Endothelial cell (in vitro differentiated cells): Measurements from ENCODE around the gene LCOR. TPM values are rescaled to one million over a fixed set of nuclear protein-coding genes. Genes with fewer than 3 reads are reported as not detected.
A peak's percentile ranks its signal among the peaks of the same experiment; 100 is the strongest.
"Not testable (repeated sequence)": the region's sequence is repeated elsewhere in the genome, so short reads cannot be mapped to it uniquely, and the experiment has no call there.

Source experiments
- DNase-seq: peaks from one replicate; pipeline ENCODE4 v3.0.0; 2021; ENCODE audit warnings: low spot score
- H3K27ac Mint-ChIP-seq: one replicate; pipeline ENCODE4 v1.8.0; 2021; ENCODE audit warnings: mixed read lengths, inconsistent platforms; ENCODE audit not compliant: unreplicated experiment
- H3K27me3 Mint-ChIP-seq: one replicate; pipeline ENCODE4 v1.8.0; 2021; ENCODE audit warnings: mild to moderate bottlenecking, moderate library complexity, mixed read lengths, inconsistent platforms; ENCODE audit not compliant: unreplicated experiment
- H3K36me3 Mint-ChIP-seq: one replicate; pipeline ENCODE4 v1.8.0; 2021; ENCODE audit warnings: mild to moderate bottlenecking, low read depth, mixed read lengths, inconsistent platforms; ENCODE audit not compliant: unreplicated experiment
- H3K4me1 Mint-ChIP-seq: one replicate; pipeline ENCODE4 v1.8.0; 2021; ENCODE audit warnings: mild to moderate bottlenecking, mixed read lengths, inconsistent platforms; ENCODE audit not compliant: unreplicated experiment
- H3K4me3 Mint-ChIP-seq: one replicate; pipeline ENCODE4 v1.8.0; 2021; ENCODE audit warnings: mild to moderate bottlenecking, mixed read lengths, inconsistent platforms; ENCODE audit not compliant: unreplicated experiment
- H3K9me3 Mint-ChIP-seq: one replicate; pipeline ENCODE4 v1.8.0; 2021; ENCODE audit warnings: mixed read lengths, inconsistent platforms; ENCODE audit not compliant: unreplicated experiment
- total RNA-seq: library from RNA; stranded (reverse); fragmentation: NEBNext Ultra II Directional; extraction: Animal tissue kit (Norgen Biotek cat#: 25700); gene quantifications from one replicate; pipeline ENCODE4 v1.2.1, GENCODE V29; 2021; ENCODE audit not compliant: unreplicated experiment
- TF ChIP-seq, protein P1 (sequence below): fragments of 200-600 bp; sonication (generic); IDR thresholded peaks from one replicate; pipeline ENCODE4 v1.5.0; 2021; ENCODE audit warnings: antibody characterized with exemption; ENCODE audit not compliant: unreplicated experiment

LCOR gene
- total RNA-seq, 1 donor from 2014 or later, result 36.6 TPM

DNA sequence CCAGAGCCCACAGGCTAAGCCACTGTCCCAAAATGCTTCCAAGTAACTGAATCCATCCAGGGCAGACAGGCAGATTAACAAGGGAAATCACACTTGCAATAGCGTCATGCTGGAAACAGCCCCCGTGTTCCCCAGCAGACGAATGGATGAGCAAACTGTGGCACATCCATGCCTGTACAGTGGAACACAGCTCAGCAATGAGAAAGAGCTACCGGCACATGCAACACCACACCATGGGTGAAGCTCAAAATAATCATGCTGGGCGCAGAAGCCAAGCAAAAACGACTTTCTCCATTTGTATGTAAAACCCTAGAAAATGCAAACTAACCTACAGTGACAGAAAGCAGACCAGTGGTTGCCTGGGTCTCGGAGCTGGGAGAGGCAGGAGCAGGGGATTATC is 200.5 kb downstream of the LCOR start:
- DNase-seq, result no peak
- TF ChIP-seq, protein P1, sequence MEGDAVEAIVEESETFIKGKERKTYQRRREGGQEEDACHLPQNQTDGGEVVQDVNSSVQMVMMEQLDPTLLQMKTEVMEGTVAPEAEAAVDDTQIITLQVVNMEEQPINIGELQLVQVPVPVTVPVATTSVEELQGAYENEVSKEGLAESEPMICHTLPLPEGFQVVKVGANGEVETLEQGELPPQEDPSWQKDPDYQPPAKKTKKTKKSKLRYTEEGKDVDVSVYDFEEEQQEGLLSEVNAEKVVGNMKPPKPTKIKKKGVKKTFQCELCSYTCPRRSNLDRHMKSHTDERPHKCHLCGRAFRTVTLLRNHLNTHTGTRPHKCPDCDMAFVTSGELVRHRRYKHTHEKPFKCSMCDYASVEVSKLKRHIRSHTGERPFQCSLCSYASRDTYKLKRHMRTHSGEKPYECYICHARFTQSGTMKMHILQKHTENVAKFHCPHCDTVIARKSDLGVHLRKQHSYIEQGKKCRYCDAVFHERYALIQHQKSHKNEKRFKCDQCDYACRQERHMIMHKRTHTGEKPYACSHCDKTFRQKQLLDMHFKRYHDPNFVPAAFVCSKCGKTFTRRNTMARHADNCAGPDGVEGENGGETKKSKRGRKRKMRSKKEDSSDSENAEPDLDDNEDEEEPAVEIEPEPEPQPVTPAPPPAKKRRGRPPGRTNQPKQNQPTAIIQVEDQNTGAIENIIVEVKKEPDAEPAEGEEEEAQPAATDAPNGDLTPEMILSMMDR, result no peak
- Mint-ChIP-seq H3K4me3 (no peak overlapping the region), H3K36me3 (no peaks in the 10 kb centered on the region), H3K27me3 (peaks cover 8% of the 10 kb centered on the region), H3K27ac (no peak overlapping the region), H3K4me1 (no peaks in the 10 kb centered on the region), H3K9me3 (no peaks in the 10 kb centered on the region)

DNA sequence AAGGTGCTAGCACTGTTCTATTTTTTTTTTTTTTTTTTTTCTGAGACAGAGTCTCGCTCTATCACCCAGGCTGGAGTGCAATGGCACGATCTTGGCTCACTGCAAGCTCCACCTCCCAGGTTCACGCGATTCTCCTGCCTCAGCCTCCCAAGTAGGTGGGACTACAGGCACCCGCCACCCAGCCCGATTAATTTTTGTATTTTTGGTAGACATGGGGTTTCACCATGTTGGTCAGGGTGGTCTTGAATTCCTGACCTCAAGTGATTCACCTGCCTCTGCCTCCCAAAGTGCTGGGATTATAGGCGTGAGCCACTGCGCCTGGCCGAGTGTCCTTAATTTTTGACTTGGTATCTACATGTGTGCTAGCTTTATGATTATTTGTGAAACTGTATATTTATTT is 201.7 kb downstream of the LCOR start:
- H3K9me3 Mint-ChIP-seq, H3K4me3 Mint-ChIP-seq, DNase-seq, H3K27ac Mint-ChIP-seq, H3K4me1 Mint-ChIP-seq, H3K36me3 Mint-ChIP-seq: not testable (repeated sequence)
- peaks cover 10% of the 10 kb centered on the region for H3K27me3 Mint-ChIP-seq

DNA sequence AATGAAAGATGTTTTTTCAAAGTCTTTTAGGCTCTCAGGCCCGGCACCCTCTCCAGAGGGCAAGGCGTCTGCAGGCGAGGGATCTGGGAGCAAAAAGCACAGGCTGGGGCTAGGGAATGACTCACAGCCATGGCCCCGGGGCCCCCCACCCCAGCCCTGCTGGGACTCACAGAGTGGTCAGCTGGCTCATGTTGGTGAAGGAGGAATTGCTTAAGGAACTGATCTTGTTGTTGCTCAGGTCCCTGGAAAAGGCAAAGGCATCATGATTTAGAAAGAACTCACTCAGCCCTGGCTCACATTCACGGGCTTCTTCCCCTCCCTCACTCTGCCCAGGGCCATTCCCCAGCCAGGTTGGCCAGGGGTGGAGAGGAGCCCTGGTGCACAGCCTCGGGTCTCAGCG is 202.2 kb downstream of the LCOR start:
- H3K27me3 Mint-ChIP-seq, result peaks cover 10% of the 10 kb centered on the region
- TF ChIP-seq, protein P1, result no peak
- H3K9me3 Mint-ChIP-seq, result no peaks in the 10 kb centered on the region
- no peak overlapping the region for H3K27ac Mint-ChIP-seq
- H3K4me1 Mint-ChIP-seq, result no peaks in the 10 kb centered on the region
- H3K4me3 Mint-ChIP-seq, result no peak overlapping the region
- no peaks in the 10 kb centered on the region for H3K36me3 Mint-ChIP-seq
- DNase-seq, result no peak

DNA sequence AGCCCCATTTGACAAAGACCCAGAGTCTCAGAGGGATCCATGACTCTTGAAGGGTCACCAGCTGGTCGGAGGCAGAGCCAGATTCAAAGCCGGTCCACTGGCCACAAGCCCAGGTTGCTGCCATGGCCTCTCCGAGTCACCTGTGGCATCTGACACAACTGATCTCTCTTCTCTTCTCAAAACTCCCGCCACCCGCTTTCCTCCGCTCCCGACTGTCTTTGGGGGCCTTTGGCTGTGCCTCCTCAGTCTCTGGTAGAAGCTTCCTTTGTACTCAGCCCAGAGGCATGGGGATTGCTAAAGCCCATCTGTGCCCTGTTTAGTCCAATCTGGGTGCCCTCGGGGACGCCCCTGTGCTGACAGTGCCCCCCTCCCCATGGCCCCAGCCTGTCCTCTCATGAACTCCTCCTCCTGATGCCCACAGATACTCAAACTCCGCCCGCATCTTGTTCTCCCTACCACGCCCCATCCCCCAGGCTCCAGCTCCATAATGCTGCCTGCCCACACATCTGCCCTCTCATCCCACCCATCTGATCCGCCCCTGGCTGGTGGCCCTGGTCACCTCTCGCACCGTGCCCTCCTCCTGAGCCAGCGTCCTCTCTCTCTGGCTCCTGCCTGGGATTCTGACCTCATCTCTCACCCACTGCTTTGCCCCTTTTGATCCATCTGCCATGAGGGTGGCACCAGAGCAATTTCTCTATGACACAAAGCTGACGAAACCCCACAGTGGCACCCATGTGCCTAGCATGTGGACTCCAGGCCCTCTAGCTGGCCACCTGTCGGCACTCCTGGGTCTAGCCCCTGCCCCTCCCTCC is 203.1 kb downstream of the LCOR start:
- Mint-ChIP-seq H3K27me3 (peaks cover 10% of the 10 kb centered on the region), H3K36me3 (no peaks in the 10 kb centered on the region)

DNA sequence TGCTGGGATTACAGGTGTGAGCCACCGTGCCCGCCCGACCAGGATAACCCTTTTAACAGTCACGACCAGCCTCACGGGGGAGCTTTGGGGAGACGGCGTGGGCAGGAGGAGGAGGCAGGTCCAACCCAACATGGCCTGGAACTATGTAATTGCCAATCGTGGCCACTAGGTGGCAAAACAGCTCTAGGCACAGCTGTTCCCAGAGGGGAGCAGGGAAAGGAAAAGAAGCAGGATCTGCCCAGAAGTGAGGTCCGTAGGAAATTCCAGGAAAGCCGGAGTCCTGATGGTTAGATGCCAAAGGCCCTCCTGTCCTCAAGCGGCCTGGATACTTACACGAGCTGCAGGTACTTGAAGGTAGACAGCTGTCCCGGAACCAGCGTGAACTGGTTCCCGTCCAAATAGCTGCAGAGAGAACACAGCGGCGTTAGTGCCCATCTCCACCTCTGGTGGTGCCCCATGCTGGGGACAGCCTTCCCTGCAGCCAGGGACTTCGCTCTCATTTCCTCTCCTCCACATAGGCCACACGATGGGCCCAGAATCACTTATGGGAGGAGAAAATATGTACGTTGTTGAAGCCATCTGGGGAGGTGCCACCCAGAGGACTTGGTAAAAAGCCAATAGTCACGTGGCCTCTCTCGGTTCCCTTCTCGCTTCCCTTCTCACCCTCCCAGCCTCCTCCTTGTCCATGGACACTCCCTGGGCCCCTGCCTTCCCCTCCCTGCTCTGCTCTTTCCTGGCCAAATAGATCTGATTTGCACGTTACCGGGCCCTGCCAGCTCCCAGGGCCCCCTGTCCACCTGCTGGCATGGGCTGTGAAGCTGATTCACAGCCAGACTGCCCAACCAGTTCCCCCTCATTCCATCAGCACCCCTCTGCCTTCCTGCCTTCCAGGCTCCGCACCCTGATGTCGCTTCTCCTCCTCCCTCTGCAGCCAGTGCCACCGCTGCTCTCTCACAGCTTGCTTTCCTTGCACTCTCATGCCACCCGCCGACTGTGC is 205.6 kb downstream of the LCOR start:
- Mint-ChIP-seq H3K9me3 (no peaks in the 10 kb centered on the region), H3K4me1 (no peaks in the 10 kb centered on the region), H3K27me3 (peaks cover 7% of the 10 kb centered on the region), H3K36me3 (no peaks in the 10 kb centered on the region), H3K27ac (no peak overlapping the region), H3K4me3 (no peak overlapping the region)
- peak; percentile 88 for DNase-seq
- TF ChIP-seq, protein P1, result peak; percentile 90

More for the DNA sequence above, 203.1 kb downstream of the LCOR start:
- Mint-ChIP-seq H3K4me3 (no peak overlapping the region), H3K4me1 (no peaks in the 10 kb centered on the region), H3K9me3 (no peaks in the 10 kb centered on the region), H3K27ac (no peak overlapping the region)
- TF ChIP-seq, protein P1, result no peak
- DNase-seq, result no peak
